CD4-positive, alpha-beta T cell treated with Interleukin-15 for 4 hours (primary cell): ENCODE results near the gene C16orf90.

Experiments
- DNase-seq: peaks from one replicate; pipeline ENCODE4 v3.0.0-alpha.2; 2020; ENCODE audit warnings: low spot score

Gene C16orf90, protein sequence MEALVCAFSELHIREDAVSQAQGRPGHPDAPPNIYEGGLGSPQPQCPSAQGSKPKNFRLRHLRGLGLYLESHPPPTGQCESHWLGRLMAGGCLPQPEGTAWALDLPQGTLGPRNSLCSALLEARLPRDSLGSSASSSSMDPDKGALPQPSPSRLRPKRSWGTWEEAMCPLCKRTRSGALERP

DNA sequence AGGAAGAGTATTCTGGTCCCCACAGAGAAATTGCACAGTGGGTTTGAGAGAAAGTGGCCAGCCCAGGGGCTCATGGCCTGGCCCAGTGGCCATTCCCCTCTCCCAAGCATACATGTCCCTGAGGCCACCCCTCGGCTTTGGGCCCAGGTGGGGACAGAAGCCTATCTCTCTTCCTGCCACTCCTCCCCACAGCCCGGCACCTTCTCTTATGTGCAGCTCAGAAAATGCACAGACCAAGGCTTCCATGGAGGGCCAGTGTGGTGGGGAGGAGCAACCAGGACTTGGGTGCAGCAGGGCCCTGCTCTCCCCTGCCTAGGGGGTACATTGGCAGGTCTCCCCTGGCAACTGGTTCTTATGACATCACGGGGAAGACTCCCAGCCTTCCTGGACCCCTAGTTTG is at the start of gene C16orf90:
TSS of gene C16orf90 (minus strand) at position 314 of the 400 bp plus-strand sequence. CDS start at position 246, 68 bp downstream.
- no peak for DNase-seq

DNA sequence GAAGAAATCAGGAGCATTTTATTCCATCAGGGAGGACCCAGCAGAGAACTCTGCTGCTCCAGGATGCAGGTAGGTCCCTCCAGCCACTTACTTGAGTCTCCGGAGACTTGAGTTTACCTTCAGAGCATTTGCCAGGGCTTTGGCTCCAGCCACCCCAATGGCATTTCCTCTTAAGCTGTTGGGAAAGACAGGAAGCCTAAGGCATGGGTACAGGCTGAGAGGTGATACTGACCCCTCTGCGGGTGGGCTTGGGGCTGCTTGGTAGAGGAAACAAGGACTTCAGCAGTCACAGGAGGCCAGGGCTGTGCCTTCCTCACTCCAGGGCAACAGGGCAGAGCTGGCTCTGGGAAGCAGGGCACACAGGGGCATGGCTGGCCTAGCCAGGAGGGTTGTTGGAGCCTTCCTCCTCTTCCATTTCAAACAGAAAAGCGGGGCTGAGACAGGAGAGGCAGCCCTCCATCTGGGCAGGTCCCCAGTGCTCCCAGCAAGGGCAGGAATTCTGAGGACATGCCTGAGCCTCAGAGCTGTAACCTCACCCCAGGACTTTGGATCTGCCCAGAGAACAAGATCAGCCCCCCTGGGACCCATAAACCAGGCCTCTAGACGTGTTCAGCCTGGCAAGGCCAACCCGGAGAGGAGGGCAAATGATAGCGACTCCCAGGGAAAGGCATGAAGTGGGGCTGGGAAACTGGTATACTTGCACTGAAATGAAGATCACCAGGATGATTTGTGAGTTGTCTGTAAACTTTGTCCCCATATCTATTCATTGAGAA is 47.5 kb upstream of the C16orf90 start:
- DNase-seq: no peak

DNA sequence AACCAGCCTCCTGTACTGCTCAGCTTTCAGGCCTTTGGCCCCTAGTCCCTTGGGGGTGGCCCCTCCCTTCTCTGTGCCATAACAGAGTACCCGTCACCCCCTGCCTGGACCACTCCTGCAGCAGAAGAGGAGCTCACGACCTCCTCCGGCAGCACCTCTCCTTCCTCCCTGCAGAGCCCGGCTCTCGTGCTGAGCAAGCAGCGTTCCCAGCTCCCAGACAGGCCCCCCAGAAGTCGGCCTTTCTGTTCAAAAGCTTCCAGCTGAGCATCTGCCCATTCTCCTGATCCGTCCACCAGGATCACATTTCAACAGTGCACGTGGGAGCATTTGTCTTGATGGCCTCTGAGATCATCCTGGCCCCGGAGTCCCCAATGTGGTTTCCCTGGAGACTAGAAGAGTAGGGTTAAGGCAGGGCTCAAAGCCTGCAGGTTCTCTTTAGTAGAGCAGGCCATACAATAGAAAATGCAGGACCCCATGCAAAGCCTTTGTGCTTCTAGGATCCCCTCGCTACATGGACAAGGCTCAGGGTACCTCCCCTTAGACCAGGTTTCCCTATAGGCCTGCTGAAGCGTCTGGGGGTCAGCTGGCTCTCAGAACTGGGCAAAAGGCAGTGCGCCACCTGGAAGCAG is 46.4 kb upstream of the C16orf90 start:
- no peak for DNase-seq

DNA sequence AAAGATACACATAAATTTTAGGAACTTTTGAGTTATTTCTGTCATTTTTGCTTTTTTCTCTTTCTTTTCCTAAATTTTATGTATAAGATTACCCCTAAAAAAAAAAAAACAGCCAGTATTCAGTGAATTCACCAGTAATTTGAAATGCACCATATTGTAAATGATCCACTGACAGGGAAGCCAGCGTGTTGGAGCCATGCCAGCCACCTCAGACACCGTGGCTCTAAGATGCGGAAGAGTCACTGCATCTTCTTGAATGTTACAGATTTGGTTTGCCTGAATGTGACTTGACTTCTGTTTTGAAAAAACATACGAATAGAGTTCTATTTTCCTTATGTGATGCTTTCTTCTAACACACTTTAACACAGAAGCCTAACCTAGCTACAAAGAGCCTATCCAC is 42.9 kb upstream of the C16orf90 start:
- DNase-seq: no peak

DNA sequence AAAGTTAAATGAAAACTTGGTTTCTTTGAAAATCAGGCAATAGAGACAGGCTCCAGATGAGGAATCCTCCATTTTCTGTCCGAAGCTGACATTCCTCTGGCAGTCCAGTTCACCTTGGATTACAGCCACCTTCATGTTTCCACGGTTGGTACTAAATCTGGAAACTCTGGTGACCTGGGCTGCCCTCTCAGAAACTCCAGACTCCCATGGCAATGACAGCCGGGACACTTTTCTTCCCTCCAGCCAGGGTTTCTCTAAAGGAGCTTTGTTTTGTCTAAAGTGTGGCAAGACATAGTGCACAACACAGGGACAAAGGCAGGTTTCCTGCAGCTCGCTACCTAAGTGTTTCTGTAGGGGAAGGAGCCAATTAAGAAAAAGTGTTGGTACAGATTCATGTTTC is 41.6 kb upstream of the C16orf90 start:
- no peak for DNase-seq

GRCh38 chr16:3536271-3536731 is 41.0 kb upstream of the C16orf90 start:
- no peak for DNase-seq

DNA sequence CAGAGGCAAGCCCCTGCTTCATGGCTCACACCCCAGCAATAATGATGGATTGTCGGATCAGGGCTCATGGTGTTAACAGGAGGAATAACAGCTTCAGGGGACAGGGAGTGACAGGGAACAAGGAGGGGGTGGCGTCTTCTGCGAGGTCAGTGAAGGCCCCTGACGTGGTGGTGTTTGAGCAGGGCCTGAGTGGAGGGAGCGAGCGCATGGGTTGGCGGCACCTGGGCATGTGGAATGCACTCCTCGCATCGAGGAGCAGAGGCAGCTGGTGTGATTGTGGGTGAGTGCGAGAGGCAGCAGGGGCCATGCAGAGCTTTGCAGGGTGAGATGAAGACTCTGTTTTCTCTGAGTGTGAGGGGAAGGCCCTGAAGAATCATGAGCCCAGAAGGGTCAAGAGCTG is 38.8 kb upstream of the C16orf90 start:
- no peak for DNase-seq

GRCh38 chr16:3532741-3533140 is 37.5 kb upstream of the C16orf90 start:
- DNase-seq: no peak

DNA sequence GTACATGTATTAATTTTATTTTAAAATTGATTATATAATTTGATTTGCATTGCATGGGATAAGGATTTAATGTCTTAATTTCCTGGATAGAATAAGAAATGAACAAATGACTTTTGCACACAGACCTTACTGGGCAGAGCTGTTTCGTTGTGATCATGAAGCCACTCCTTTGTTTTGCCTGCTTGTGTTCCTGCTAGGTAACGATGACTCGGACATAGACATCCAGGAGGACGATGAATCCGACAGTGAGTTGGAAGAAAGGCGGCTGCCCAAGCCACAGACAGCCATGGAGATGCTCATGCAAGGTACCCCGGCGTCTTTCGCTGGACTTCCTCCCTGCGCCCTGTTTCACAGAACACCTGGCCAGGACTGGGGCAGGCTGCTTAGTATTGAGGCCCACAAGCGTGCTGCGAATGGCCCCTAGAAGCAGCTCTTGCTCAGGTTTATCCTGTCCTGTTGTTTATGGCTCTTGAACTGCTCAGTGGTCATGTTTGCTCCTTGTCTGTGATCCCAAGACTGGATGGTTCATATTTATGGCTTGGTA is 35.2 kb upstream of the C16orf90 start:
- DNase-seq: no peak

DNA sequence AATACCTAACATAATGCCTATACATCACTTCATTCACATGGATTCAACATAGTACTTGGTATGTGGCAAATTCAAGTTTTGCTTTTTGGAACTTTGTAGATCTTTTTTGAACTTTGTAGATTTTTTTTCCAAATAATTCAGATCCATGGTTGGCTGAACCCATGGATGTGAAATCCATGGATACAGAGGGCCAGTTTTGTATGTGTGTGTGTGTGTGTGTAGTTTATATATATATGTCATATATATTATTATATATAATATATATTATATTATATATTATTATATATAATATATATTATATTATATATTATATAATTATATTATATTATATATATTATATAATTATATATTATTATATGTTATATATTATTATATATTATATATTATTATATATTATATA is 33.9 kb upstream of the C16orf90 start:
- DNase-seq: no peak

- no peak for DNase-seq
Measured at GRCh38 chr16:3528406-3528805, 33.1 kb upstream of the C16orf90 start.

DNA sequence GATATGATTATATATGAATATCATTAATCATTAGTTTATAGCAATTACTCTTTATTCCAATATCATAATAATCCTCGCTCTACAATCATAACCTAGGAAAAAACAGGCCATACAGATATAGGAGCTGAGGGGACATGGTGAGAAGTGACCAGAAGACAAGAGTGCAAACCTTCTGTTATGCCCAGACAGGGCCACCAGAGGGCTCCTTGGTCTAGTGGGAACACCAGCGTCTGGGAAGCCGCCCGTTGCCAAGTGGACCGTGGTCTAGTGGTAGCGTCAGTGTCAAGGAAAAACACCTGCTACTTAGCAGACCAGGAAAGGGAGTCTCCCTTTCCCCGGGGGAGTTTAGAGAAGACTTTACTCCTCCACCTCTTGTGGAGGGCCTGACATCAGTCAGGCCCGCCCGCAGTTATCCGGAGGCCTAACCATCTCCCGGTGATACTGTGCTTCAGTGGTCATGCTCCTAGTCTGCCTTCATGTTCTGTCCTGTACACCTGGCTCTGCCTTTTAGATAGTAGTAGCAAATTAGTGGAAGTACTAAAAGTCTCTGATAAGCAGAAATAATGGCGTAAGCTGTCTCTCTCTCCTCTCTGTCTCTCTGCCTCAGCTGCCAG is 32.0 kb upstream of the C16orf90 start:
- peak; percentile 58 for DNase-seq

DNA sequence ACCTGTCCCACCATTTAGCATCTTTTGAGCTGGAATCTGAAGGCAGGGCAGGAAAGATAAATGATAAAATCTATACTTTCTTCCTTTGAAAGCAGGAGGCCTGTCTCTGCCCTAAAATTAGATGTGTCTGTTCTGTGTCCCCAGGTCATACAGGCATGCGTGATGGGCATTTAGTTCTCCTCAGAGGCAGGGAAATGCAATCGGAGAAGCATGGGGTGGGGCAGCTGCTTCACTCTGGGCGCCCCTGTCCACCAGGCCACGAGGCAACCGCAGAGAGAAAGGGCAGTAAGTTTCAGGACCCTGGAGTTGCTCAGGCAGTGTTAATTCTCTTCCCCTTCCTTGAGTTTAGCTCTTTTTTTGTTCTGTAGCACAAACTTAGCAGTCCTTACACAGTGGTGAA is 30.7 kb upstream of the C16orf90 start:
- DNase-seq: no peak

DNA sequence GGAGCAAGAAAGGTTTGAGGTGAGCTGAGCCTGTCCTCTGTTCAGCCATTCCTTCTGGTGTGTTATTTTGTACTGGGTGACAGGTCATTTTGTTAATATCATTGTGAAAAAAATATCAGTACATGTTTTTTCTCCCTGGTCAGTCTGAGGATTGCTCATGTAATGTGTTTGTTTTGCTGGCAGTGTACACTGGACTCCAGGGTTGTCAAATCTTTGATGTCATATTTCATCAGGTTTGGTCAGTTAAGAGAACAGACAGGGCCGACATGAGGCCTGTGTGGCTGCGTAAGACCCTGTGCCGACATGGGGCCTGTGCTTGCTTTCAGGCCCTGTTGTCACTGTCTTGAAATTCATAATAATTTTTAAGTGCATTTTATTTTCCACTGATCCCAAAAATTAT is 28.0 kb upstream of the C16orf90 start:
- no peak for DNase-seq

- DNase-seq: no peak
Measured at GRCh38 chr16:3520841-3521240, 25.6 kb upstream of the C16orf90 start.

DNA sequence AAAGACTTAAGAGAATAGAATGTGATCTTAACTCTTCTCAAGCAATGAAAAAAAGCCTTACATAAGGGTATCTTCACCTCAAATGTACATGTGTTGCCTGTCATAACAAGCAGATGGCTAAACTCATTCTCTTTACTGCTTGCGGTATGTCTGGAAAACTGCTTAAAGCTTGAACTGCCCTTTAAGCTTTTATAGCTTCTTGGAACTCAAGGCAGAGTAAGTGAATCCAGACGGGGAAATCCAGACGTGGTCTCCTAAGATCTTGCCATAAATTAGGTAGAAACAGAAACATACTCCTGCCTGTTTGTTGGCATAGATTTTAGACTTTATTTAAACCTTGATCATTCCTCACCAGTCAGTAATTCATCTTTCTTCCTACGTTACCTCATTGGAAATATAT is 25.1 kb upstream of the C16orf90 start:
- no peak for DNase-seq

DNA sequence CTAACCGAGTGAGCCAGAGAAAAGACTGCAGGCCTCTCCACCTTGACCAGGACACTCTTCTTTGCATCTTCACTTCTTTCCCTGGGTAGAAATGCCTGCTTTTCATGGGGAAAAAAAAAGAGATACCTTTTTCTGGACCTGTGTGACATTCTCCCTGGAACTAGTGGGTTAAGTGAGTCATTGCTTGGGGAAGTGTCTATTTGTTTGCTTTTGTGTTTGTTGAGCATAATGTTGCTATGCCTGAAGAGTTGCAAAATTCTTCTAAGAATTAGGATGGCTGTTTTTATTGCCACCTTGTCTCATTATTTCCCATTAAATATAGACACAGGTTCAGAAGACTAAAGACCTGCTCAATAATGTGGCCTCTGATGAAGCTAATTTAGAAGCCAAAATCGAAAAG is 24.3 kb upstream of the C16orf90 start:
- DNase-seq: no peak

DNA sequence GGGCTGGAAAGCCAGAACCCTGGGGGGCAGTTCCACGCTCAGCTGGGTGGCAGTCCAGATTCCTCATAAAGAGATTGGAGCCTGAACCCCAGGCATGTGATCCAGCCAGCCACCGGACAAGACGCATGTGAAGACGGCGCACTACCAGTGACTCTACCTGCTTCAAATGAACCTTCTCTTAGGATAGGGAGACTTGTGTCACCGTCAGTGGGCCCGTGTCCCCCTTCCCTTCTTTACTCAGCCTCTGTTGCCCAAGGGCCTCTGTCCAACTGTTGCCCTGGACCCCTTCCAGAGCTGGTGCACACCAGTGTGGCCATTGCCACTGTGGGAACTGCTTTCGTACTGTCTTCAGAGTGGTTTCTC is 23.7 kb upstream of the C16orf90 start:
- no peak for DNase-seq

DNA sequence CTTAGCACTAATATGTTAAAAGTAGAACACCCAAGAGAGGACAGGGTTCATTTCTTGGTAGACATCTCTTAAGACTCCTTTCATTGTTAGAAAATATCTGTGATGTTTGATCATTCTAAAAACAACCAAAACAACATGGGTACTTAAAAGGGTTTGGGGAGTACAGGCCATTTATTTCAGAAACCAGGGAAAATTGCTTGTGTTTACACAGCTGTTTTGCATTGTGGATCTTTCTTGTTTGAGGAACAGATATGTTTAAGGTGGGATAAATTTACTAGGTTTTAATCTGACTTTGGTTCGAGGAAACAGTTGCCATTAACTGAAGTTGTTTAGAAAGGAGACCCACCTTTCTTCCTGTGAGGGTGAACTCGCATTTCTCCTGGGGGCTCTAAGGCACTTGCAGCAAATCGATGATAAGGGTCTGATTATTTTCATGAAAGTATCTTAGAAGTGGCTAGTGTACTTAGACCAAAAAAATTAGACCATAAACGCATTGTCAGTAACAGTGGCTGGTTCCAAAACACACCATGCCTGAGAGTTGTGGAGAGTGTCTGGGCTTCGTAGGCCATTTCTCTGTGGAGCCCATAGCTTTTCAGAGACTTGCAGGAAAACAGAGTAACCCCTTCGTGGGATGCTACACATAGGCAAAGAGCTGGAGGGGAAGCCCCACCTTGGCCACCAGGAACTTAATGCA is 23.1 kb upstream of the C16orf90 start:
- no peak for DNase-seq

DNA sequence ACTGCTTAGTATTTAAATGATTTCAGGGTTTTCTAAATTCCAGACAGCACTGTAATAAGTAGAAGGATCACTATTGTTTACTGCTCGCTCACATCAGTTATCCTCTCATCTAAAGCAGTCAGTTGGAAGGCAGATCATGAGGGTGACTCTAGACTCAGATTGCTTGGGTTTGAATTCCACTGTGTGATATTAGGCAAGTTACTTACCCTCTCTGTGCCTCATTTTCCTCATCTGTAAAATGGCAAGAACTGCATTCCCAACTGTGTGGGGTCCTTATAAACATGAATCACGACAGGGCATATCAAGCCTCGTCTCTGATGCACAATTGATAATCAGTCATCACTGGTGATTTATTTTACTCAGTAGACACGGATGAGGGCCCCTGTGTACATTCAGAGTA is 20.6 kb upstream of the C16orf90 start:
- DNase-seq: no peak

- no peak for DNase-seq
Measured at GRCh38 chr16:3514621-3515020, 19.3 kb upstream of the C16orf90 start.
